HG02870 (cell line): Measurements from ENCODE around the gene LY6G6D.

Source experiments
- ATAC-seq: cut with Tn5 transposase; IDR thresholded peaks from one replicate; pipeline ENCODE4 v1.9.1; 2021; ENCODE audit warnings: mild to moderate bottlenecking, moderate library complexity; ENCODE audit not compliant: unreplicated experiment

The LY6G6D gene, protein sequence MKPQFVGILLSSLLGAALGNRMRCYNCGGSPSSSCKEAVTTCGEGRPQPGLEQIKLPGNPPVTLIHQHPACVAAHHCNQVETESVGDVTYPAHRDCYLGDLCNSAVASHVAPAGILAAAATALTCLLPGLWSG

GRCh38 chr6:31715022-31715958 is at the start of gene LY6G6D:
LY6G6D (plus strand) TSS chr6:31715348; CDS start chr6:31715356, 8 bp downstream.
- no peak for ATAC-seq

DNA sequence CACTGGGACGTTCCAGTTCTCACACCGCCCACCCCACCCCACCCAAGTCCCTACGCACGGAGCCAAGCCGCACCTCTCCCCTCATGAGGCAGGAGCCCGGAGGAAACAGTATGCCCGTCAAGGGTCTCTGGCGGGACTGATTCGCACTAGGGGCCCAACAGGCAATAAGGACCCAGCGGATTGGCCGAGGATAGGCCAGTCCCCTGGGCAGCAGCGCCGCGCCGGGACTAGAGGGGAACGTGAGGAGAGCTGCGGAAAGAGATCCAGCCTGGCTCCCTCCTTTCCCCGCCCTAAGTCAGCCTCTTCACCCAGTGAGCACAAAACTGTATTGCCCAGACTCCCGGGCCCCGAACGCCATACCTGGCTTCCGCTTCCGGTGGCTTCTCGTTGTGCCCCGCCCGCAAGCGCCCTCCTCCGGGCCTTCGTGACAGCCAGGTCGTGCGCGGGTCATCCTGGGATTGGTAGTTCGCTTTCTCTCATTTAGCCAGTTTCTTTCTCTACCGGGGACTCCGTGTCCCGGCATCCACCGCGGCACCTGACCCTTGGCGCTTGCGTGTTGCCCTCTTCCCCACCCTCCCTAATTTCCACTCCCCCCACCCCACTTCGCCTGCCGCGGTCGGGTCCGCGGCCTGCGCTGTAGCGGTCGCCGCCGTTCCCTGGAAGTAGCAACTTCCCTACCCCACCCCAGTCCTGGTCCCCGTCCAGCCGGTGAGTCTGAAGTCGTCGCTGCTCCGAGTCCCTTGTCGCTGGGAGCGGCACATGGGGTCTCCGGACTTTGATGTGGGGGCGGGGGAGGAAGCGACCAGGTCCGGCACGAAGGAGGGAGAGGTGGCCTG is 49.4 kb upstream of the LY6G6D start, which contains the start of gene CSNK2B:
Gene CSNK2B (plus strand): TSS at position 580 of the 836 bp plus-strand sequence. CDS start 752 bp downstream, outside the sequence.
- ATAC-seq, result peak; percentile 82

DNA sequence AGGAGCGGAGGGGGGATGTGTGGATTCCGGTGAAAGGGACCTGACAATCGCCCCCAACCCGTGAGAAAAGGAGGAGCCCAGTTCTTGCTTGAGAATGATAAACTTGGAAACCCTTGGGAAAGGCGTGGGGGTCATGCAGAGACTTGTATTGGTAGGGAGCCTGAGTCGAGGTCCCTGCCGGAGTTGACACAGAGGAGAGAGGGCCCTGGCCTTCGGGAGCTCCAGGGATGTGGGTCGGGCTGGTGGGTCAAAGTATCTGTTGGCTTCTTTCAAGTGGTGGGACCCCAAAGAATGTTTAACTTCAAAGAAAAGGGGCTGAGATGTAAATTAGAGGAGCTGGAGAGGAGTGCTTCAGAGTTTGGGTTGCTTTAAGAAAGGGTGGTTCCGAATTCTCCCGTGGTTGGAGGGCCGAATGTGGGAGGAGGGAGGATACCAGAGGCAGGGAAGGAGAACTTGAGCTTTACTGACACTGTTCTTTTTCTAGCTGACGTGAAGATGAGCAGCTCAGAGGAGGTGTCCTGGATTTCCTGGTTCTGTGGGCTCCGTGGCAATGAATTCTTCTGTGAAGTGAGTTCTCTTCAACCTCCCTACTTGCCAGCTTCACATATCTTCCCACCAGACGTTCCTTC is 48.7 kb upstream of the LY6G6D start:
- no peak for ATAC-seq

DNA sequence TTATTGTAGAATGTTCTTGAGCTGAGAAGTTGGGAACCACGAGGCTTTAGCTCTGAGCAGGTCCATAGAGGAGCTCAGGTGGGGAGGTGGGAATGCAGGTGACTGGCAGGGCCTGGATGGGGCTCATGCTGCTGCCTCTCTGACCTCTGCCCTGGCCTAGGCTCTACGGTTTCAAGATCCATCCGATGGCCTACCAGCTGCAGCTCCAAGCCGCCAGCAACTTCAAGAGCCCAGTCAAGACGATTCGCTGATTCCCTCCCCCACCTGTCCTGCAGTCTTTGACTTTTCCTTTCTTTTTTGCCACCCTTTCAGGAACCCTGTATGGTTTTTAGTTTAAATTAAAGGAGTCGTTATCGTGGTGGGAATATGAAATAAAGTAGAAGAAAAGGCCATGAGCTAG is 45.5 kb upstream of the LY6G6D start, which contains the start of gene LY6G5B:
Gene LY6G5B (plus strand): TSS at position 301 of the 400 bp plus-strand sequence. CDS start 975 bp downstream, outside the sequence.
- ATAC-seq, result no peak

GRCh38 chr6:31676322-31676903 is 38.7 kb upstream of the LY6G6D start:
- no peak for ATAC-seq

GRCh38 chr6:31676904-31677303 is 38.2 kb upstream of the LY6G6D start:
- ATAC-seq, result no peak

DNA sequence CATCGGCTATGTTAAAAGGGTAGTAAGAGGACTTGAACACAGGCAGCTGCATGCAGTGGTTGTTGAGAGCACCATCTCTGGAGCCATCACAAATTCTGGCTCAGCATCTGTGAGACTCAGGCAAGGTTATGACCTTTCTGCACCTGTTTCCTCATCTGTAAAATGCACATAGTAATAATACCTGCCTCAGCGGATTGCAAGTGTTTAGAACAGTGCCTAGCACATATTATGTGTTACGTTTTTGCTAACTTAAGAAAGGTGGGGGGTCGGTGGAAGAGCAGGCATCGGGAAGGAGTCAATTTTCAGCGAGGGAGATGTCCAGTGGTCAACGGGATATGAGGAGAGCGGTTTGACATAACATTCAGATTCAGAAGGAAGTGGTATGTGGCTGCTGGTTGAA is 37.2 kb upstream of the LY6G6D start:
- no peak for ATAC-seq

- no peak for ATAC-seq
Measured at GRCh38 chr6:31680226-31681134, 34.7 kb upstream of the LY6G6D start, which contains the start of gene LY6G5C. LY6G5C (minus strand) TSS chr6:31681067; CDS start chr6:31680373, 694 bp downstream.

- no peak for ATAC-seq
Measured at GRCh38 chr6:31681135-31681671, 33.9 kb upstream of the LY6G6D start.

GRCh38 chr6:31683591-31683990 is 31.6 kb upstream of the LY6G6D start:
- ATAC-seq, result no peak

DNA sequence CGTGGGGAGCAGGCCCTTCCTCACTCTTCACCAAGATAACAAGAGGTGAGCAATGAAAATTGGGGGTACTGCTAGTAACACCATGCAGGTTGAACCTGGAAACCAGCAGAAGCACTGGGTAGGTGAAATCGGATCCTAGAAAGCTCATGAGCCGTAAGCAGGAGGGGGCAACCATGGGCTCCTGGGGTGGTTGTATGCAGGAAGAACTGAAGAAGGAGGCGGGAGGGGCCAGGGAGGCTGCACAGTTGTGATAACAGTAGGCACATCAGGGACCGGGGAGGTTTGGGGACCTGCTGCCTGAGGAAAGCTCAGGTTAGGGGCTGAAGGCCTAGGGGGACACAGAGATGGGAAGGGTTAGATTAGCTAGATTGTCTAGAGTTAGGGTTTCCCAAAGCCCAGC is 28.7 kb upstream of the LY6G6D start:
- no peak for ATAC-seq

- no peak for ATAC-seq
Measured at GRCh38 chr6:31687321-31687720, 27.8 kb upstream of the LY6G6D start.

- no peak for ATAC-seq
Measured at GRCh38 chr6:31687860-31688693, 27.1 kb upstream of the LY6G6D start.

GRCh38 chr6:31689249-31690110 is 25.7 kb upstream of the LY6G6D start:
- no peak for ATAC-seq

GRCh38 chr6:31690231-31691077 is 24.7 kb upstream of the LY6G6D start:
- ATAC-seq, result no peak

DNA sequence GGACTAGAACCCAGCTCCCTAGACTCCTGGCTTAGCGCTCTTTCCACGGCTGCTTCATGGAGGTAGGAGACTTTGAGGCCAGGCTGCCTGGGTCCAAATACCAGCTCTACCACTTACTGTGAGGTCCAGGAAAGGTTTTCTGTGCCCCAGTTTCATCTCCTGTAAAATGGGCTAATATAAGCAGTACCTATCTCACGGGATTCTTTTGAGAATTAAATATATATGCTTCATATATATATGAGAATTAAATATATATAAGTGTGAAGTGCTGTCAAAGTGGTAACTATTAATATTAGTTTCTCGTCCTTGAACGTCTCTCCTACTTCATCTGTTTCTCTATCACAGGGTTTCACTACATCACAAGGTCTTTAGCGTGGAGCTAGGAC is 24.1 kb upstream of the LY6G6D start:
- ATAC-seq, result no peak
